ENCODE measurements around the gene PGPEP1. TPM values are rescaled to one million over a fixed set of nuclear protein-coding genes. Genes with fewer than 3 reads are reported as not detected.

PGPEP1 gene
- total and polyA plus RNA-seq, 3 donors from 2014 or later: 10.8 to 16.2 (median 12.4) TPM

DNA sequence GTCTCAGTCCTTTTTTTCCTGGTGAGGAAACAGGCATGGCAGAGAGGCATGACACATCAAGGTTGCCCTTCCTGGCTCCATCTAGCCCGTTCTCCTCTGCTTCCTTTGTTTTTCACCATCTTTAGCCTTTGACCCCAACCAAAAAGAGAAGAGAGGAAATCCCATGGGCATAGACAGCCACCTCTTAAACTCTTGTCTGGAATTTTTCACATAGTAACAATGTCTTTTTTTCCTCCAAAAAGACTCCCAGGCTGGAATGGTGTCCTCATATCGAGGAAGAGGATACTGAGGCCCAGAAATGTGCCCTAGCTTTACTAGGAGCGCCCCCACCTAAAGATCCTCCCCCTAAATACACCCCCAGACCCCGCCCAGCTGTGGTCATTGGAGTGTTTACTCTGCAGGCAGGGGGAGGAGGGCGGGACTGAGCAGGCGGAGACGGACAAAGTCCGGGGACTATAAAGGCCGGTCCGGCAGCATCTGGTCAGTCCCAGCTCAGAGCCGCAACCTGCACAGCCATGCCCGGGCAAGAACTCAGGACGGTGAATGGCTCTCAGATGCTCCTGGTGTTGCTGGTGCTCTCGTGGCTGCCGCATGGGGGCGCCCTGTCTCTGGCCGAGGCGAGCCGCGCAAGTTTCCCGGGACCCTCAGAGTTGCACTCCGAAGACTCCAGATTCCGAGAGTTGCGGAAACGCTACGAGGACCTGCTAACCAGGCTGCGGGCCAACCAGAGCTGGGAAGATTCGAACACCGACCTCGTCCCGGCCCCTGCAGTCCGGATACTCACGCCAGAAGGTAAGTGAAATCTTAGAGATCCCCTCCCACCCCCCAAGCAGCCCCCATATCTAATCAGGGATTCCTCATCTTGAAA lies 45.5 kb downstream of the PGPEP1 start, which contains the start of gene GDF15:
Gene GDF15, plus strand, starts transcription at position 484 of the 868 bp plus-strand sequence. Its CDS starts 32 bp downstream, at position 516.
- Histone ChIP-seq H3K27me3 (no peaks in the 10 kb centered on the region), H3K27ac (no peak within 1 kb of the TSS), H3K36me3 (ENCODE audit: low read depth, missing control alignments) (no peaks in the 10 kb centered on the region), H3K9me3 (no peaks in the 10 kb centered on the region), H3K4me1 (peaks cover 14% of the 10 kb centered on the region), H3K4me3 (no peak within 1 kb of the TSS)
- 30 to 39% methylated on average over 17 to 33 of the region's 33 CpGs for WGBS, 2 donors
- intact Hi-C loops (cut with DNase I; ENCODE audit: low total_unique reads): no loop called here
- TF ChIP-seq POLR2A (IDR thresholded peaks at IDR 0.05): no peak
- TF ChIP-seq, protein P1, sequence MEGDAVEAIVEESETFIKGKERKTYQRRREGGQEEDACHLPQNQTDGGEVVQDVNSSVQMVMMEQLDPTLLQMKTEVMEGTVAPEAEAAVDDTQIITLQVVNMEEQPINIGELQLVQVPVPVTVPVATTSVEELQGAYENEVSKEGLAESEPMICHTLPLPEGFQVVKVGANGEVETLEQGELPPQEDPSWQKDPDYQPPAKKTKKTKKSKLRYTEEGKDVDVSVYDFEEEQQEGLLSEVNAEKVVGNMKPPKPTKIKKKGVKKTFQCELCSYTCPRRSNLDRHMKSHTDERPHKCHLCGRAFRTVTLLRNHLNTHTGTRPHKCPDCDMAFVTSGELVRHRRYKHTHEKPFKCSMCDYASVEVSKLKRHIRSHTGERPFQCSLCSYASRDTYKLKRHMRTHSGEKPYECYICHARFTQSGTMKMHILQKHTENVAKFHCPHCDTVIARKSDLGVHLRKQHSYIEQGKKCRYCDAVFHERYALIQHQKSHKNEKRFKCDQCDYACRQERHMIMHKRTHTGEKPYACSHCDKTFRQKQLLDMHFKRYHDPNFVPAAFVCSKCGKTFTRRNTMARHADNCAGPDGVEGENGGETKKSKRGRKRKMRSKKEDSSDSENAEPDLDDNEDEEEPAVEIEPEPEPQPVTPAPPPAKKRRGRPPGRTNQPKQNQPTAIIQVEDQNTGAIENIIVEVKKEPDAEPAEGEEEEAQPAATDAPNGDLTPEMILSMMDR (IDR thresholded peaks at IDR 0.05): peak; percentile 34 to 39 (median 36)
- peak; percentile 66 for DNase-seq

DNA sequence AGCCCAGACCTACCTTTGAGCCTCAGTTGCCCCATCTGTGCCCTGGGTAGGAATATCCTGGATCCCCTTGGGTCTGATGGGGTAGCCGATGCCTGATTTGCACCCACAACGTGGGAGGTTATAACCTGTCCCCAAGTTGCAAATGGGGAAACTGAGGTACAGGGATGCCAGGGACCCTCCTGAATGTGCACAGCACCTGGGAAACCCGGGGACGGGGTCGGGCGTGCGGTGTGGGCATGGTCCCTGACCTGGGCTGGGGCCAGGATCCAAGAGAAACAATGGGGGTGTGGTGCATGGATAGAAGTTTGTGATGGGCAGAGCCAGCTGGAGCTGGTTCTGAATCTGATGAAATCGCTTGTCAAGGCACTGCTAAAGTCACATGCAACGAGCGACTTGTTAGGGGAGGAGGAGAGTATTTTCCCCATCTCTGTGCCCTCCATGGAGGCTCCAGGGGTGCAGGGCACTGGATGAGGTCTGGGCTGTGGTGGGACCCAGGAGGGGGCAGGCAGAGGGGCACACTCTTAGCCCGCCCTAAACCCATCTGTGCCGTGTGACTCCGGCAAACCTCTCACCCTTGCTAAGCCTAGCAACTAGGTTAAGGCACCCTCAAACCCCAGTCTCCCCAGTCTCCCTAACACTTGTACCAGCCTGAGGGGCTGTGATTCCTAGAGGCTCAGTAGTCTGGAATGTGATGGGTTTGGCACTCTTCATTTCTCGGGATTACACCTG lies 46.3 kb downstream of the PGPEP1 start:
- H3K36me3 ChIP-seq (ENCODE audit: low read depth, missing control alignments): no peaks in the 10 kb centered on the region
- no peak overlapping the region for H3K27ac ChIP-seq
- DNase-seq: no peak
- H3K27me3 ChIP-seq: no peaks in the 10 kb centered on the region
- H3K4me3 ChIP-seq: no peak overlapping the region
- H3K9me3 ChIP-seq: no peaks in the 10 kb centered on the region
- intact Hi-C loops (cut with DNase I; ENCODE audit: low total_unique reads): no loop called here
- no peak for TF ChIP-seq POLR2A (IDR thresholded peaks at IDR 0.05)
- TF ChIP-seq, protein P1 (IDR thresholded peaks at IDR 0.05): no peak
- 66 to 75% methylated on average over 13 to 14 of the region's 14 CpGs for WGBS, 2 donors
- H3K4me1 ChIP-seq: peaks cover 14% of the 10 kb centered on the region

DNA sequence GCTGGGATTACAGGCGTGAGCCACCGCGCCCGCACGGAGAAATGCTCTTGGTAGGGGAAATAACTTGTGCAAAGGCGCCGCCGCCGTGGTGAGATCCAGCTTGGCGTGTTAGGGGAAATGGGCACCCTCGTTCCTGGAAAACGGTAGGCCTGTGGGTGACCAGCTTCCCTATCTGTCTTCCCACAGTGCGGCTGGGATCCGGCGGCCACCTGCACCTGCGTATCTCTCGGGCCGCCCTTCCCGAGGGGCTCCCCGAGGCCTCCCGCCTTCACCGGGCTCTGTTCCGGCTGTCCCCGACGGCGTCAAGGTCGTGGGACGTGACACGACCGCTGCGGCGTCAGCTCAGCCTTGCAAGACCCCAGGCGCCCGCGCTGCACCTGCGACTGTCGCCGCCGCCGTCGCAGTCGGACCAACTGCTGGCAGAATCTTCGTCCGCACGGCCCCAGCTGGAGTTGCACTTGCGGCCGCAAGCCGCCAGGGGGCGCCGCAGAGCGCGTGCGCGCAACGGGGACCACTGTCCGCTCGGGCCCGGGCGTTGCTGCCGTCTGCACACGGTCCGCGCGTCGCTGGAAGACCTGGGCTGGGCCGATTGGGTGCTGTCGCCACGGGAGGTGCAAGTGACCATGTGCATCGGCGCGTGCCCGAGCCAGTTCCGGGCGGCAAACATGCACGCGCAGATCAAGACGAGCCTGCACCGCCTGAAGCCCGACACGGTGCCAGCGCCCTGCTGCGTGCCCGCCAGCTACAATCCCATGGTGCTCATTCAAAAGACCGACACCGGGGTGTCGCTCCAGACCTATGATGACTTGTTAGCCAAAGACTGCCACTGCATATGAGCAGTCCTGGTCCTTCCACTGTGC lies 47.9 kb downstream of the PGPEP1 start:
- TF ChIP-seq, protein P1 (IDR thresholded peaks at IDR 0.05): peak; percentile 98 to 100 (median 99)
- no peak for TF ChIP-seq POLR2A (IDR thresholded peaks at IDR 0.05)
- 8 to 37% methylated on average over 15 to 72 of the region's 86 CpGs for WGBS, 2 donors
- peaks cover 14% of the 10 kb centered on the region for H3K4me1 ChIP-seq
- no peaks in the 10 kb centered on the region for H3K9me3 ChIP-seq
- peak overlapping the region in 1 of 2 donors; percentile 46 for H3K27ac ChIP-seq
- H3K27me3 ChIP-seq: no peaks in the 10 kb centered on the region
- peak overlapping the region; percentile 6 to 44 for H3K4me3 ChIP-seq
- DNase-seq: peak; percentile 87
- intact Hi-C loops (cut with DNase I; ENCODE audit: low total_unique reads): no loop called here
- no peaks in the 10 kb centered on the region for H3K36me3 ChIP-seq (ENCODE audit: low read depth, missing control alignments)

DNA sequence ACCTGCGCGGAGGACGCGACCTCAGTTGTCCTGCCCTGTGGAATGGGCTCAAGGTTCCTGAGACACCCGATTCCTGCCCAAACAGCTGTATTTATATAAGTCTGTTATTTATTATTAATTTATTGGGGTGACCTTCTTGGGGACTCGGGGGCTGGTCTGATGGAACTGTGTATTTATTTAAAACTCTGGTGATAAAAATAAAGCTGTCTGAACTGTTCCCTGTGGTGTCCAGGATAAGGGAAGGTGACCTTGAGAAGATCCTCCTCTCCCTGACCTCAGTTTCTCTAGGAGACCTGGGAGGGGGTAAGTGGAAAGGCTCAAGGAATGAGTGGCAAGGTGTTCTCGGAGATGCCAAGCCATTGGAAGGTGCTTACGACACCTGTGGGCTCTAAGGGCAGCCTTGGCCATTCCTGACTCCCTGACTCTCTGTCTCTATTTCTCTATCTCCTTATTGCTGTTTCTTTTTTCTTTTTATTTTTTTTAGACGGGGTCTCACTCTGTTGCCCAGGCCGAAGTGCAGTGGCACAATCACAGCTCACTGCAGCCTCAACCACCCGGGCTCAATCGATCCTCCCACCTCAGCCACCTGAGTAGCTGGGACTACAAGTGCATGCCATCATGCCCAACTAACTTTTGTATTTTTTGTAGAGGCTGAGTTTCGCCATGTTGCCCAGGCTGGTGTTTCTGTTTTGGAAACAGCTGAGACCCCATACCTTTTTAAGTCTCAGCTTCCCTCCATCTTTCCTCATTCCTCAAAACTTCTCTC lies 48.7 kb downstream of the PGPEP1 start:
- TF ChIP-seq POLR2A (IDR thresholded peaks at IDR 0.05): no peak
- TF ChIP-seq, protein P1 (IDR thresholded peaks at IDR 0.05): no peak
- Histone ChIP-seq H3K4me1 (peaks cover 14% of the 10 kb centered on the region), H3K9me3 (no peaks in the 10 kb centered on the region), H3K36me3 (ENCODE audit: low read depth, missing control alignments) (no peaks in the 10 kb centered on the region), H3K27me3 (no peaks in the 10 kb centered on the region), H3K27ac (no peak overlapping the region), H3K4me3 (peak overlapping the region in 1 of 2 donors; percentile 44)
- DNase-seq: no peak
- 63 to 70% methylated on average over 13 of the region's 13 CpGs for WGBS, 2 donors
- intact Hi-C loops (cut with DNase I; ENCODE audit: low total_unique reads): no loop called here

Measured in testis (tissue), 3 donors.